Measurements from ENCODE around the gene LEPR.

GRCh38 chr1:65443647-65444046, 23.2 kb downstream of the LEPR start:
- TF ChIP-seq CTCF (IDR thresholded peaks at IDR 0.05) (no peak), ZBTB21 (CRISPR knock-in tag; IDR thresholded peaks at IDR 0.05; ENCODE audit: borderline replicate concordance) (no peak), FOXP4 (CRISPR knock-in tag; IDR thresholded peaks at IDR 0.05) (no peak), ZNF425 (CRISPR knock-in tag; conservative IDR thresholded peaks at IDR 0.05) (no peak), TEAD4 (CRISPR knock-in tag; IDR thresholded peaks at IDR 0.05) (no peak), ZNF512 (CRISPR knock-in tag; IDR thresholded peaks at IDR 0.05; ENCODE audit: borderline replicate concordance) (no peak), ATF3 (CRISPR knock-in tag; conservative IDR thresholded peaks at IDR 0.05) (no peak), JAZF1 (CRISPR knock-in tag; IDR thresholded peaks at IDR 0.05) (no peak), ZNF121 (CRISPR knock-in tag; IDR thresholded peaks at IDR 0.05) (no peak)

Measured in WTC11 (cell line).